ENCODE data around the gene MOSMO. TPM values are rescaled to one million over a fixed set of nuclear protein-coding genes. Genes with fewer than 3 reads are reported as not detected.
A peak's percentile ranks its signal among the peaks of the same experiment; 100 is the strongest.

The MOSMO gene
- total and polyA plus RNA-seq, 8 donors = 3.7 to 8.0 (median 5.1) TPM

- Histone ChIP-seq H3K9me3 (no peaks in the 10 kb centered on the region), H3K27ac (no peak overlapping the region), H3K4me3 (no peak overlapping the region), H3K27me3 (no peaks in the 10 kb centered on the region), H3K36me3 (peaks cover 0 to 32% (median 19%) of the 10 kb centered on the region in 3 donors), H3K4me1 (peaks cover 8 to 14% (median 9%) of the 10 kb centered on the region in 3 donors)
- DNase-seq (no peak), ATAC-seq (peak in 3 of 4 donors; percentile 39 to 62 (median 56)), FAIRE-seq (no peak)
- TF ChIP-seq, protein P1, sequence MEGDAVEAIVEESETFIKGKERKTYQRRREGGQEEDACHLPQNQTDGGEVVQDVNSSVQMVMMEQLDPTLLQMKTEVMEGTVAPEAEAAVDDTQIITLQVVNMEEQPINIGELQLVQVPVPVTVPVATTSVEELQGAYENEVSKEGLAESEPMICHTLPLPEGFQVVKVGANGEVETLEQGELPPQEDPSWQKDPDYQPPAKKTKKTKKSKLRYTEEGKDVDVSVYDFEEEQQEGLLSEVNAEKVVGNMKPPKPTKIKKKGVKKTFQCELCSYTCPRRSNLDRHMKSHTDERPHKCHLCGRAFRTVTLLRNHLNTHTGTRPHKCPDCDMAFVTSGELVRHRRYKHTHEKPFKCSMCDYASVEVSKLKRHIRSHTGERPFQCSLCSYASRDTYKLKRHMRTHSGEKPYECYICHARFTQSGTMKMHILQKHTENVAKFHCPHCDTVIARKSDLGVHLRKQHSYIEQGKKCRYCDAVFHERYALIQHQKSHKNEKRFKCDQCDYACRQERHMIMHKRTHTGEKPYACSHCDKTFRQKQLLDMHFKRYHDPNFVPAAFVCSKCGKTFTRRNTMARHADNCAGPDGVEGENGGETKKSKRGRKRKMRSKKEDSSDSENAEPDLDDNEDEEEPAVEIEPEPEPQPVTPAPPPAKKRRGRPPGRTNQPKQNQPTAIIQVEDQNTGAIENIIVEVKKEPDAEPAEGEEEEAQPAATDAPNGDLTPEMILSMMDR (IDR thresholded peaks at IDR 0.05) = no peak
- intact Hi-C loops (cut with DNase I) = no loop called here
These were observed 22.4 kb upstream of the MOSMO start for GRCh38 chr16:21985524-21985923.

- 91 to 96% methylated on average over 4 of the region's 4 CpGs for WGBS, 2 donors
- DNase-seq = no peak
- no peak for FAIRE-seq
- Histone ChIP-seq H3K4me3 (no peak overlapping the region), H3K9me3 (no peaks in the 10 kb centered on the region), H3K27ac (no peak overlapping the region), H3K36me3 (peaks cover 0 to 20% (median 8%) of the 10 kb centered on the region in 3 donors), H3K4me1 (peaks cover 8 to 14% (median 9%) of the 10 kb centered on the region in 3 donors), H3K27me3 (no peaks in the 10 kb centered on the region)
- TF ChIP-seq, protein P1 (IDR thresholded peaks at IDR 0.05) = no peak
- intact Hi-C loops (cut with DNase I) = no loop called here
- ATAC-seq = no peak
These were observed 21.1 kb upstream of the MOSMO start for GRCh38 chr16:21986692-21987246.

DNA sequence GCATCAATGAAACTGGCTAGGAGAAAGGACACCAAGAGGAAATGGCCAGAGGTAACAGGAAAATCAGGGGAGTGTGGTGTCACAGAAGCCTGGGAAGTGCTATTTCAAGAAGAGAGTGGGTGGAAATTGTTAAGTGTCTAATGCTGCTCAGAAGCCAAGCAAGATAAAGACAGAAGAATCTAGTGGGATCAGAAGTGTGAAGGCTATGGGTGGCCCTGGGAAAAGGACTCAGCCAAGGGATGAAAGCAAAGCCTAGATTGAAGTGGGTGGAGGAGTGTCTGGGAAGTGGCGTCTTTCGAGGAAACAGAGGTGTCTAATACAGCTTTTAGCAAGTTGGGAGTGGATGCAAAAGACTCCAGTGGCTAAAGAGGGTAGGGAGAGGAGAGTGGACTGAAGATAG lies 20.4 kb upstream of the MOSMO start:
- ATAC-seq (no peak), DNase-seq (no peak), FAIRE-seq (no peak)
- peaks cover 8 to 14% (median 9%) of the 10 kb centered on the region in 3 donors for H3K4me1 ChIP-seq
- WGBS, 2 donors = 92 to 94% methylated on average over 2 of the region's 2 CpGs
- no peaks in the 10 kb centered on the region for H3K9me3 ChIP-seq
- H3K36me3 ChIP-seq = peaks cover 0 to 13% (median 2%) of the 10 kb centered on the region in 3 donors
- intact Hi-C loops (cut with DNase I) = no loop called here
- no peak overlapping the region for H3K4me3 ChIP-seq
- H3K27me3 ChIP-seq = no peaks in the 10 kb centered on the region
- TF ChIP-seq, protein P1 (IDR thresholded peaks at IDR 0.05) = no peak
- H3K27ac ChIP-seq = no peak overlapping the region

DNA sequence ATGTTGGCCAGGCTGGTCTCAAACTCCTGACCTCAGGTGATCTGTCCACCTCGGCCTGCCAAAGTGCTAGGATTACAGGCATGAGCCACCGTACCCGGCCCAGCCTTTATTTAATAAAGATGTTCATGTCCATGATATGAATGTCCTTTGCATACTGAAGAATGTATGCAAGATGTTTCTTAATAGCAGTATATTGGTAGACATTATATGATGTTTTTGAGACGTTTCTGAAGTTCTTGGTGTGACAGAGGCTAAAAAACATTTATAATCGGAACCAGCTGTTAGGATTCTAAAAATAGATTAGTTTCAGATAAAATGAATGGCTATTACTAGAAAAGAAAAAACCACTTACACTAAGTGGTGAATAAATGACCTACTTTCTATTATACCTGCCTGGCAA lies 18.8 kb upstream of the MOSMO start:
- Histone ChIP-seq H3K36me3 (no peaks in the 10 kb centered on the region), H3K4me3 (no peak overlapping the region), H3K27ac (no peak overlapping the region), H3K9me3 (no peaks in the 10 kb centered on the region), H3K27me3 (no peaks in the 10 kb centered on the region), H3K4me1 (peaks cover 8 to 14% (median 9%) of the 10 kb centered on the region in 3 donors)
- intact Hi-C loops (cut with DNase I) = no loop called here
- FAIRE-seq = no peak
- DNase-seq = no peak
- ATAC-seq = peak in 1 of 4 donors; percentile 6
- WGBS, 2 donors = 51 to 60% methylated on average over 5 of the region's 5 CpGs
- TF ChIP-seq, protein P1 (IDR thresholded peaks at IDR 0.05) = no peak

DNA sequence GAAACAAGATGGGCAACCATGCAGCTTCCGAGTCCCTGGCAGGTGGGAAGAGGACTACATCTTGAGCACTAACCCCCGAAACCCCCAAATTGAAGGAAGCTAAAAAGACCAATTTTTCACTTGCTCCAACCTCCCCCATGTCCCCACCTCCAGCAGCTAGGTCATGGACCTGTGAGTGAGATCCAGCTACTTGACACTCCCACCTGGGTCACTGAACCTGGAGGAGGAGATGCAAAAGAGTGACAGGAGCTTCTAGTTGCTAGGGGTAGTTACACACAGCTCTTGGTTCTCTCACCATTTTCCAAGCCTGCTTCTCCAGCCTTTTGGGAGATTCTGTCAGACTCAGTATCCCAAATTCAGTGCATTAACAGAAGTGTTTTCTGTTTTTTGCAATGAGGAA lies 18.2 kb upstream of the MOSMO start:
- no peak for FAIRE-seq
- no peak overlapping the region for H3K27ac ChIP-seq
- intact Hi-C loops (cut with DNase I) = no loop called here
- H3K27me3 ChIP-seq = no peaks in the 10 kb centered on the region
- no peak overlapping the region for H3K4me3 ChIP-seq
- H3K9me3 ChIP-seq = no peaks in the 10 kb centered on the region
- no peaks in the 10 kb centered on the region for H3K36me3 ChIP-seq
- 90 to 92% methylated on average over 2 of the region's 2 CpGs for WGBS, 2 donors
- H3K4me1 ChIP-seq = peaks cover 8 to 13% (median 9%) of the 10 kb centered on the region in 3 donors
- no peak for DNase-seq
- no peak for ATAC-seq
- TF ChIP-seq, protein P1 (IDR thresholded peaks at IDR 0.05) = no peak
